Measurements from ENCODE around the gene FKRP. TPM values are rescaled to one million over a fixed set of nuclear protein-coding genes. Genes with fewer than 3 reads are reported as not detected.

The FKRP gene
- total and polyA plus RNA-seq, 2 of the 13 experiments (the other 11 are each of a cell fraction or from before 2014, with no cell fraction given): 7.3 to 9.8 TPM

DNA sequence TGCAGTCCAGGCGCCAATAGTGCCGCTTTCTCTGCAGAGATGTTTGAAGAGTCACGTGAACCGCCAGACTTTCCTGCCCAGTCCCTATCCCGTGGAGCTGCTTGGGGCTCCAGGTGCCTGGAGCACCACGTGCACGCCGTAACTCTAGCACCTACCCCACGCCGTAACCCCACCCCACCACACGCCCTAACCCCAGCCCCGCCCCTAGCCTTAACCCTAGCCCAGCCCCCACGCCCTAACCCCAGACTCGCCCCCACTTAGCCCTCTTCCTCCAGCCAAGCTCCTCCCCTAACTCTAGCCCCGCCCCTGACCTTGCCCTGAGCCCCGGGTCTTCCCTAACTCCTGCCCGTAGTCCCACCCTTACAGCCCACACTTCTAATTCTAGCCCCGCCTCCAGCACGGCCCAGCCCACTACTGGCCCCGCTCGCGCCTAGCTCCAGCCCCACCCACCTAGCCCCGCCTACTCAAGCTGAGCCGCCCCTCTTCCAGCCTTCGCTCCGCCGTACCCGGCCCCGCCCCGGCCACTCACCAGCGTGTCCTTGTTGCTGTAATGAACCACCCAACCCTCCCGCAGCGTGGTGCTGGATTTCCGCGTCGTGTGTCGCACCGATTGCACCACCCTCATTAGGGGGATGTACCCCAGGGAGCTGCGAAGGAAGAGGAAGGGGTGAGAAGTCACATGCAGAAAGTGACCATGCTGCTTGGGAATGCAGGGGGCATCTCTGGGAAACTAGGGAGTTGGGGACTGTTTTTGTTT lies 48.5 kb upstream of the FKRP start:
- Histone ChIP-seq H3K27me3 (ENCODE audit: control insufficient read depth in 1 of 2, insufficient read depth in 2 of 2, low read length in 2 of 2) (no peaks in the 10 kb centered on the region), H2AFZ (ENCODE audit: low read length) (no peak overlapping the region), H3K9ac (ENCODE audit: insufficient read depth, low read depth, low read length) (no peak overlapping the region), H3K4me1 (ENCODE audit: insufficient read depth, low read length) (no peaks in the 10 kb centered on the region), H3K79me2 (ENCODE audit: insufficient read depth, low read length) (no peaks in the 10 kb centered on the region), H3K27ac (ENCODE audit: extremely low read length, insufficient read depth, low read length) (no peak overlapping the region), H3K4me3 (replicated peaks in 1 of 3; ENCODE audit: insufficient read depth in 1 of 3, low read depth in 2 of 3, low read length in 3 of 3) (no peak overlapping the region), H3K4me2 (ENCODE audit: low read depth, low read length) (no peak overlapping the region), H3K36me3 (replicated peaks in 1 of 2; ENCODE audit: control insufficient read depth in 1 of 2, insufficient read depth in 2 of 2, low read length in 2 of 2) (peaks cover 36 to 70% of the 10 kb centered on the region in 2 experiments), H4K20me1 (ENCODE audit: insufficient read depth, low read length) (no peaks in the 10 kb centered on the region), H3K9me3 (ENCODE audit: low read length) (no peaks in the 10 kb centered on the region)
- TF ChIP-seq ATF7 (IDR thresholded peaks at IDR 0.05) (no peak), ATF7 (CRISPR knock-in tag; IDR thresholded peaks at IDR 0.05) (no peak), RBFOX2 (IDR thresholded peaks at IDR 0.05; ENCODE audit: low read depth, low read length) (0 out of 2 replicates have a peak, but pooled peaks have one; percentile 35), ZNF746 (CRISPR knock-in tag; IDR thresholded peaks at IDR 0.05) (no peak), MTA3 (CRISPR knock-in tag; IDR thresholded peaks at IDR 0.05) (no peak), ZBTB33 (CRISPR knock-in tag; IDR thresholded peaks at IDR 0.05) (peak; percentile 40; the same call in 1 of the 2 replicates)
- TF ChIP-seq, protein P1, sequence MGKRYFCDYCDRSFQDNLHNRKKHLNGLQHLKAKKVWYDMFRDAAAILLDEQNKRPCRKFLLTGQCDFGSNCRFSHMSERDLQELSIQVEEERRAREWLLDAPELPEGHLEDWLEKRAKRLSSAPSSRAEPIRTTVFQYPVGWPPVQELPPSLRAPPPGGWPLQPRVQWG (CRISPR knock-in tag; IDR thresholded peaks at IDR 0.05; ENCODE audit: borderline replicate concordance, low read depth): no peak
- no peak for DNase-seq (ENCODE audit: low spot score)
- POLR2A ChIA-PET: no interaction called here
- intact Hi-C loops (cut with micrococcal nuclease; ENCODE audit: unreplicated experiment): no loop called here
- CTCF ChIA-PET (ENCODE audit: low intra/inter-chr PET ratio, low total read pairs): no interaction called here
- BruUV-seq (replicated peaks): no TSS peak
- FAIRE-seq: no peak
- in situ Hi-C loops (cut with HindIII; ENCODE audit: extremely low pct_ligation_motif_present, low pct_unique_long_range_greater_than_20kb): no loop called here
- WGBS (ENCODE audit: low lambda C conversion rate): 99% methylated on average over 39 of the region's 39 CpGs
- ATAC-seq: no peak; the same call in 1 of the 3 replicates
